HepG2 (cell line): ENCODE data around the gene LBR. TPM values are rescaled to one million over a fixed set of nuclear protein-coding genes. Genes with fewer than 3 reads are reported as not detected.

Experiments
- ATAC-seq: fragments of 200-7000 bp; cut with Tn5 transposase; 3 replicates; pipeline ENCODE4 v1.9.1; 2020; ENCODE audit warnings: mild to moderate bottlenecking, moderate library complexity
- BruUV-seq: library from RNA; stranded (reverse); fragments of 400-500 nt; replicated peaks from 2 replicates; lab custom pipeline; 2021; lab: Mats Ljungman, UMichigan
- CTCF ChIA-PET: fragments of 300-600 bp; formaldehyde crosslinking; extraction: SDS; loops from one replicate; lab custom pipeline; 2021; ENCODE audit warnings: low total read pairs, inconsistent platforms, low intra/inter-chr PET ratio; lab: Yijun Ruan, JAX
- POLR2A ChIA-PET: fragments of 350-600 bp; sonication (Branson Sonifier 250); formaldehyde crosslinking; loops from one replicate; lab custom pipeline; 2020; ENCODE audit warnings: antibody characterized with exemption, inconsistent platforms; lab: Yijun Ruan, JAX
- DNase-seq: peaks from one replicate; pipeline ENCODE4 v3.0.0-alpha.2; 2015; ENCODE audit warnings: low spot score
- FAIRE-seq: peaks from 3 replicates; lab custom pipeline; 2011; peaks lifted over from hg19 to GRCh38; lab: Jason Lieb, UNC
- H2AFZ ChIP-seq: one replicate; pipeline ENCODE4 v1.6.1; 2011; ENCODE audit warnings: low read length, inconsistent platforms
- H3K27ac ChIP-seq: fragments of 300-600 bp; 3 replicates; pipeline ENCODE4 v1.8.0; 2011; ENCODE audit warnings: mixed run types, mild to moderate bottlenecking, mixed read lengths, low read length, inconsistent platforms; ENCODE audit not compliant: insufficient read depth; ENCODE audit errors: extremely low read length
- H3K27me3 ChIP-seq, 2 experiments: fragments of 200-600 bp in 1 of 2; 2 replicates in 1 of 2; 3 replicates in 1 of 2; pipeline versions ENCODE4 v1.6.0 to v1.8.0; 2011; ENCODE audit warnings: low read length in 2 of 2, mild to moderate bottlenecking in 2 of 2, moderate library complexity in 2 of 2, inconsistent platforms in 1 of 2; ENCODE audit not compliant: insufficient read depth in 2 of 2, control insufficient read depth in 1 of 2
- H3K36me3 ChIP-seq, 2 experiments: fragments of 200-600 bp in 1 of 2; replicated peaks in 1 of 2; 2 replicates in 1 of 2; 3 replicates in 1 of 2; pipeline versions ENCODE4 v1.5.1 to v1.8.0; 2011; ENCODE audit warnings: low read length in 2 of 2, inconsistent platforms in 1 of 2; ENCODE audit not compliant: insufficient read depth in 2 of 2, control insufficient read depth in 1 of 2
- H3K4me1 ChIP-seq: 2 replicates; pipeline ENCODE4 v1.5.1; 2012; ENCODE audit warnings: low read length, inconsistent platforms; ENCODE audit not compliant: insufficient read depth
- H3K4me2 ChIP-seq: 2 replicates; pipeline ENCODE4 v1.6.0; 2011; ENCODE audit warnings: low read depth, low read length, inconsistent platforms
- H3K4me3 ChIP-seq, 3 experiments: fragments of 200-600 bp in 1 of 3; sonication (generic), shearing (Covaris generic) in 1 of 3; replicated peaks in 1 of 3; 2 replicates each; pipeline ENCODE4 v1.5.1; 2011 to 2016; ENCODE audit warnings: low read length in 3 of 3, inconsistent platforms in 2 of 3, low read depth in 2 of 3, mild to moderate bottlenecking in 2 of 3, control low read depth in 1 of 3, mixed read lengths in 1 of 3; ENCODE audit not compliant: insufficient read depth in 1 of 3
- H3K79me2 ChIP-seq: one replicate; pipeline ENCODE4 v1.6.1; 2011; ENCODE audit warnings: low read length, inconsistent platforms; ENCODE audit not compliant: insufficient read depth
- H3K9ac ChIP-seq: 2 replicates; pipeline ENCODE4 v1.6.0; 2011; ENCODE audit warnings: mild to moderate bottlenecking, low read depth, low read length, inconsistent platforms; ENCODE audit not compliant: insufficient read depth
- H3K9me3 ChIP-seq: 2 replicates; pipeline ENCODE4 v1.5.1; 2012; ENCODE audit warnings: mild to moderate bottlenecking, low read length
- H4K20me1 ChIP-seq: 2 replicates; pipeline ENCODE4 v1.6.0; 2011; ENCODE audit warnings: inconsistent platforms, mild to moderate bottlenecking, low read length, moderate library complexity; ENCODE audit not compliant: insufficient read depth
- JDP2 ChIP-seq: sonication (generic); formaldehyde crosslinking; IDR thresholded peaks from 2 replicates; pipeline ENCODE4 v1.8.1; 2022; ENCODE audit warnings: missing genetic modification reagents, borderline replicate concordance
- MEIS1 ChIP-seq: sonication (generic); formaldehyde crosslinking; IDR thresholded peaks from 2 replicates; pipeline ENCODE4 v1.9.0; 2021; ENCODE audit warnings: mild to moderate bottlenecking, missing genetic modification reagents, moderate library complexity, borderline replicate concordance
- POLR2A ChIP-seq, 2 experiments: IDR thresholded peaks; 2 replicates each; pipeline ENCODE4 v1.6.1; 2011; ENCODE audit warnings: low read depth in 2 of 2, low read length in 2 of 2, mild to moderate bottlenecking in 1 of 2, moderate library complexity in 1 of 2; ENCODE audit not compliant: insufficient read depth in 1 of 2
- STAG1 ChIP-seq: sonication (generic); formaldehyde crosslinking; IDR thresholded peaks from 2 replicates; pipeline ENCODE4 v1.4.0; 2020; ENCODE audit warnings: missing genetic modification reagents
- ZNF276 ChIP-seq: sonication (generic); formaldehyde crosslinking; IDR thresholded peaks from 2 replicates; pipeline ENCODE4 v1.4.0; 2020; ENCODE audit warnings: mild to moderate bottlenecking, low read depth, missing genetic modification reagents
- whole genome bisulfite sequencing: methylation state at CpG from one replicate; pipeline ENCODE4 v1.1.6; 2017; ENCODE audit warnings: low lambda C conversion rate; 5-methylcytosine and 5-hydroxymethylcytosine counted together
- in situ Hi-C: cut with HindIII; loops from 2 replicates; pipeline ENCODE4 v1.10.0; 2017; ENCODE audit warnings: low pct_unique_long_range_greater_than_20kb; ENCODE audit not compliant: extremely low pct_ligation_motif_present
- intact Hi-C: fragments of 100-400 bp; cut with micrococcal nuclease; formaldehyde crosslinking; loops from one replicate; pipeline ENCODE4 v1.10.0; 2022; ENCODE audit not compliant: unreplicated experiment
- polyA plus RNA-seq, 8 experiments: library from polyadenylated mRNA; depleted of rRNA in 3 of 8; stranded (reverse) in 7 of 8; unstranded in 1 of 8; fragments of >200 nt; fragmentation: Illumina TruSeq in 4 of 8; extraction: Trizol in 4 of 8; gene quantifications; 2 replicates each; pipeline versions ENCODE4 v1.2.1 to v1.2.3, GENCODE V29; 2011 to 2016; ENCODE audit warnings: low read depth in 4 of 8, missing spikeins in 1 of 8, mixed read lengths in 1 of 8; ENCODE audit not compliant: insufficient read depth in 1 of 8
- total RNA-seq, 5 experiments: library from RNA; depleted of rRNA; stranded (reverse); fragments of >200 nt; fragmentation: Illumina TruSeq; extraction: Trizol; gene quantifications; 2 replicates each; pipeline ENCODE4 v1.2.3, GENCODE V29; 2016; ENCODE audit warnings: low read depth in 1 of 5
- TF ChIP-seq, protein P1 (sequence below): sonication (generic); formaldehyde crosslinking; IDR thresholded peaks from 2 replicates; pipeline ENCODE4 v1.8.0; 2022; ENCODE audit warnings: missing genetic modification reagents, low read depth, mild to moderate bottlenecking, borderline replicate concordance

The LBR gene
- total and polyA plus RNA-seq, 2 of the 13 experiments (the other 11 are each of a cell fraction or from before 2014, with no cell fraction given): 38.9 to 76.7 TPM

- H3K4me1 ChIP-seq: peaks cover 20% of the 10 kb centered on the region
- CTCF ChIA-PET: no interaction called here
- intact Hi-C loops: no loop called here
- TF ChIP-seq STAG1 (CRISPR knock-in tag) (peak; percentile 32; the same call in 1 of the 2 replicates), POLR2A (IDR thresholded peaks at IDR 0.05; ENCODE audit: insufficient read depth in 1 of 2, low read depth in 2 of 2, low read length in 2 of 2) (no peak), ZNF276 (CRISPR knock-in tag) (no peak), MEIS1 (CRISPR knock-in tag) (no peak), JDP2 (CRISPR knock-in tag) (no peak)
- TF ChIP-seq, protein P1, sequence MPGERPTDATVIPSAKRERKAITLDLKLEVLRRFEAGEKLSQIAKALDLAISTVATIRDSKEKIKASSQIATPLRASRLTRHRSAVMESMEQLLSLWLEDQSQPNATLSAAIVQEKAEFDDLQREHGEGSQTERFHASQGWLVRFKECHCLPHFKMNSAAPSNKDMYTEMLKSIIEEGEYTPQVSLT (CRISPR knock-in tag): no peak
- no peaks in the 10 kb centered on the region for H3K79me2 ChIP-seq
- no peaks in the 10 kb centered on the region; a peak in 2 of 5 replicates for H3K27me3 ChIP-seq
- H3K9ac ChIP-seq: no peak overlapping the region
- no TSS peak for BruUV-seq
- H3K36me3 ChIP-seq: no peaks in the 10 kb centered on the region
- H3K27ac ChIP-seq: no peak overlapping the region
- H4K20me1 ChIP-seq: no peaks in the 10 kb centered on the region
- 41% methylated on average over 15 of the region's 25 CpGs for WGBS
- H3K4me3 ChIP-seq: no peak overlapping the region
- POLR2A ChIA-PET: no interaction called here
- in situ Hi-C loops: no loop called here
- no peak for DNase-seq
- H3K9me3 ChIP-seq: no peaks in the 10 kb centered on the region
- no peak for FAIRE-seq
- no peak overlapping the region for H2AFZ ChIP-seq
- ATAC-seq: 0 out of 3 replicates have a peak, but pooled peaks have one; percentile 9
- H3K4me2 ChIP-seq: no peak overlapping the region
These were observed 42.6 kb upstream of the LBR start for GRCh38 chr1:225470211-225471108.
